Stimulated activated naive CD8-positive, alpha-beta T cell treated with anti-CD3 and anti-CD28 coated beads, Interleukin-15, amount 100 ng/mL, for 72 hours (primary cell): ENCODE measurements around the gene CYP2U1.
A peak's percentile ranks its signal among the peaks of the same experiment; 100 is the strongest.
"Not testable (repeated sequence)": the region's sequence is repeated elsewhere in the genome, so short reads cannot be mapped to it uniquely, and the experiment has no call there.

Source experiments
- ATAC-seq: fragments of 150-1000 bp; cut with Tn5 transposase; 2 replicates; pipeline ENCODE4 v1.10.0; 2021; ENCODE audit warnings: mild to moderate bottlenecking, moderate library complexity
- DNase-seq, 2 donors: peaks; one replicate each; pipeline ENCODE4 v3.0.0; 2021 to 2022
- H3K27ac Mint-ChIP-seq, 2 donors: one replicate each; pipeline ENCODE4 v1.8.0; 2022; ENCODE audit warnings: mild to moderate bottlenecking in 2 of 2, mixed read lengths in 2 of 2, moderate library complexity in 2 of 2
- H3K27me3 Mint-ChIP-seq: one replicate; pipeline ENCODE4 v1.8.0; 2022; ENCODE audit warnings: mixed read lengths
- H3K4me1 Mint-ChIP-seq: one replicate; pipeline ENCODE4 v1.8.0; 2022; ENCODE audit warnings: mild to moderate bottlenecking, mixed read lengths
- H3K4me3 Mint-ChIP-seq, 2 donors: one replicate each; pipeline ENCODE4 v1.8.0; 2022; ENCODE audit warnings: mild to moderate bottlenecking in 2 of 2, mixed read lengths in 2 of 2, moderate library complexity in 1 of 2
- H3K9me3 Mint-ChIP-seq, 2 donors: one replicate each; pipeline ENCODE4 v1.8.0; 2022; ENCODE audit warnings: mixed read lengths in 2 of 2

The CYP2U1 gene

DNA sequence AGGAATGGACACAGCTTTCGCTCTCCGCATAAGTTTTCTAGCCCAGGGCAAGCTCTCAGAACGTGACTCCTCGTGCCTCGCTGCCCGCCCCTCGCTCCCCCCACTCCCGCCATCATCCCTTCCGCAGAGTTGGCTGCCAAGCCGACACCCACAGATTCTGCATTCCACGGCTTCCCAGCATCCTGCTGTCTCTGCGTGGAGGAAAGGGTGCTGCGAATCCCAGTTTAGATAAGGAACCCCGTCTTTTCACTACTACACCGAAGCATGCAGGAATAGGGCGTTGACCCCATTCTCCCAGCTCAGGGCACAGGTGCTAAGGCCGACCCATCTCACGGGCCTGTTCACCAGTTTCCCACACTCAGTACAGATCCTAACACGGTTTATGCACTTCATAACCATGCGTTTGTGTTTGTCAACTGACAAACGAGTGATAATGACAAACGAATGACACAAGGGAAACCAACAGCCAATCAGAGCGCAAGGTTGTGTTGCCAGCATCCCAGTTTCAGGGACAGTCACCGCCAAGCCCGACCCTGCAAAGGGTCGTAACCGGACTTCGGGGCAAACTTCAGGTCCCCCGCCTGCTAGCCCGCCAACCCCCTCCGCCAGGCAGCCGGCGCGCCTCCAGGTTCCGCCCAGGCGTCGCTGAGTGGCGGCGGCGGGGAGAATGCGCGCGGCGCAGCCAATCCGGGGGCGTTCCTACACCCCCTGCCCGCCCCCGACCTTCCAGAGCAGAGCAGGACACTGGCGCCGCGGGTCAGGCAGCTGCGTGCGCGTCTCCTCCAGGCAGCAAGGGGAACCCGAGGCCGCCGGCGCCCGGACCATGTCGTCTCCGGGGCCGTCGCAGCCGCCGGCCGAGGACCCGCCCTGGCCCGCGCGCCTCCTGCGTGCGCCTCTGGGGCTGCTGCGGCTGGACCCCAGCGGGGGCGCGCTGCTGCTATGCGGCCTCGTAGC is at the start of gene CYP2U1:
CYP2U1 (plus strand) TSS at position 729 of the 954 bp plus-strand sequence; CDS start at position 824, 95 bp downstream.
- Mint-ChIP-seq H3K27ac (peak within 1 kb of the TSS; percentile 84 to 92), H3K4me3 (peak within 1 kb of the TSS; percentile 95), H3K27me3 (no peaks in the 10 kb centered on the region), H3K4me1 (peaks cover 37% of the 10 kb centered on the region), H3K9me3 (no peaks in the 10 kb centered on the region)
- DNase-seq (peak; percentile 78 to 80), ATAC-seq (peak; percentile 93)

DNA sequence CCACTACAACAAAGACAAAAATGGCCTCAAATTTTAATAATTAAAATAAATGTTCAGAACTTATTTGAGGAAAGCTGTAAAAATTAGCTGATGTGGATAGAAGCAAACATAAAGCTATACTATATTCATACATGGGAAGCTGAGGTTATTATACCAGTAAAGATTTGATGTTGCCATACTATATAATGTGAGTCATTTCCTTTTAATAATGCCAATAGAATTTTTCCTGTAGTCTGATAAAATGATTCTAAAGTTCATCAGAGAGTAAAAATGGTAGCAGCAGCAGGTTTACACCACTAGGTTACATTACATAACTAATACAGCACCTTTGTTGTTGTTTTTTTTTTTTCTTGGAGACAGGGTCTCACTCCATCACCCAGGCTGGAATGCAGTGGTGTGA is 45.5 kb upstream of the CYP2U1 start:
- DNase-seq (no peak), ATAC-seq (no peak)
- no peaks in the 10 kb centered on the region for H3K9me3 Mint-ChIP-seq
- H3K4me1 Mint-ChIP-seq: no peaks in the 10 kb centered on the region
- no peak overlapping the region for H3K4me3 Mint-ChIP-seq
- H3K27ac Mint-ChIP-seq: no peak overlapping the region
- H3K27me3 Mint-ChIP-seq: peaks cover 18% of the 10 kb centered on the region

GRCh38 chr4:107888237-107888636 is 43.1 kb upstream of the CYP2U1 start:
- Mint-ChIP-seq H3K27ac (no peak overlapping the region), H3K9me3 (no peaks in the 10 kb centered on the region), H3K4me1 (no peaks in the 10 kb centered on the region), H3K27me3 (peaks cover 8% of the 10 kb centered on the region), H3K4me3 (no peak overlapping the region)
- DNase-seq (no peak), ATAC-seq (no peak)

DNA sequence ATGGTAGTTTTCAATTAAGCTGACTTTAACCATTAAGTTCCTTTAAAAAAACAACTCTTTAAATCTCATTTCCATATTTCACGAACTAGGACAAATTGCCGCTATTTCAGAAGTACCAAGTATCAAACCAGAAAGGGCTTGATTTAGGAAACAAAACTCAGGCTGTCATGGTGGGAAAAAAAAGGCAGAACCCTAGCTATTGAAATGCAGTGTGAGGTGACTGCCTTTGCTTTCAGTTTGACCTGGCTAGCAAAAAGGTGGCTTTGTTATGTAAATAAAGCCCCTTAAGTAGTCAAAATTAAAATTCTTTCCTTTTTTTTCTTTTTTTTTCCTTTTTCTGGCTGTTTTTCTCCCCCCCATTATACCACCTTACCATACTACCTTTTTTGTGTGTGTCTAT is 40.6 kb upstream of the CYP2U1 start:
- H3K9me3 Mint-ChIP-seq: no peaks in the 10 kb centered on the region
- H3K4me3 Mint-ChIP-seq: no peak overlapping the region
- no peaks in the 10 kb centered on the region for H3K4me1 Mint-ChIP-seq
- ATAC-seq (no peak), DNase-seq (no peak)
- H3K27ac Mint-ChIP-seq: no peak overlapping the region
- H3K27me3 Mint-ChIP-seq: peaks cover 11% of the 10 kb centered on the region

DNA sequence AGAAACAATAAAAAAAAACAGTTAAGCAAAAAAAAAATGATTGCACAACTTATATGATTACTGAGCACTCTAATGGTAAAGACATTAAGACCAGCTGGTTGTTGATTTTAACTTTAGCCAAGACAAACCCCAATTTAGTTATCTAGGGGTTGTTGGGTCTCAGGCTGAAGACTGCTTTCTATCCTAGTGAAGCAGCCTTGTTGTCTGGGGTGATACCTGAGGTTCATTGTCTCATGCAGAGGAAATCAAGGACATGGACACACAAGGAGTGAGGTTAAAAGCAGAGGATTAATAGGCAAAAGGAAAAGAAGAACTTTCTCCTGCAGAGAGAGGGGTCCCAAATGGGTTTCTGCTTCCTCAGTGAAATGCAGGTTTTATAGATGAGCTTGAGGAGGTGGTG is 40.0 kb upstream of the CYP2U1 start:
- Mint-ChIP-seq H3K9me3 (no peaks in the 10 kb centered on the region), H3K27me3 (peaks cover 14% of the 10 kb centered on the region), H3K4me1 (no peaks in the 10 kb centered on the region), H3K4me3 (no peak overlapping the region), H3K27ac (no peak overlapping the region)
- DNase-seq: no peak
- ATAC-seq: no peak

- no peak for DNase-seq
- ATAC-seq: no peak
- no peak overlapping the region for H3K4me3 Mint-ChIP-seq
- peaks cover 19% of the 10 kb centered on the region for H3K27me3 Mint-ChIP-seq
- H3K27ac Mint-ChIP-seq: no peak overlapping the region
- H3K9me3 Mint-ChIP-seq: no peaks in the 10 kb centered on the region
- no peaks in the 10 kb centered on the region for H3K4me1 Mint-ChIP-seq
Observed at GRCh38 chr4:107893171-107894137, 37.9 kb upstream of the CYP2U1 start.

DNA sequence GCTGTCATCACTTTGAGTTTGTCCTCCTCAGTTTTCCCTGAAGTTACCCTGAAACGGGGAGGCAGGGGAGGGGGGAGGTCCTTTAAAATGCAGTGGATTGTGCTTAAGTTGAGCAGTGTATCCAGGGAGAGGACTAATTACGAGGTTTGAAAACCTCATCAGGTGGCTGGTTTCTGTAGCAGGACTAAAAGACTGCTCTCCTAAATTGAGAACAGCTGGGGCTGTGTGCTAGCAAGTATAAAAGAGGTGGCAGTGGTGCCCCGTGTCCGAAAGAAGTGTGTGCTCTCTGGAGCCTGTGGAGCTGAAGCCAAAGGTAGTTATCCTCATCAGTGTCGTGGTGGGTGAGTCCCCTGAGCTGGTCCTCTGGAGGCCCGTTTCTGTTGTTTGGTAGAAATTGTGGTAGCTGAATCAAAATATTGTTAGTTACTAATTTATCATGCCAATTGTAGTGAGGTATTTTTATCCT is 37.2 kb upstream of the CYP2U1 start:
- no peaks in the 10 kb centered on the region for H3K4me1 Mint-ChIP-seq
- no peak for ATAC-seq
- H3K9me3 Mint-ChIP-seq: no peaks in the 10 kb centered on the region
- peaks cover 19% of the 10 kb centered on the region for H3K27me3 Mint-ChIP-seq
- no peak overlapping the region for H3K27ac Mint-ChIP-seq
- no peak for DNase-seq
- no peak overlapping the region for H3K4me3 Mint-ChIP-seq

DNA sequence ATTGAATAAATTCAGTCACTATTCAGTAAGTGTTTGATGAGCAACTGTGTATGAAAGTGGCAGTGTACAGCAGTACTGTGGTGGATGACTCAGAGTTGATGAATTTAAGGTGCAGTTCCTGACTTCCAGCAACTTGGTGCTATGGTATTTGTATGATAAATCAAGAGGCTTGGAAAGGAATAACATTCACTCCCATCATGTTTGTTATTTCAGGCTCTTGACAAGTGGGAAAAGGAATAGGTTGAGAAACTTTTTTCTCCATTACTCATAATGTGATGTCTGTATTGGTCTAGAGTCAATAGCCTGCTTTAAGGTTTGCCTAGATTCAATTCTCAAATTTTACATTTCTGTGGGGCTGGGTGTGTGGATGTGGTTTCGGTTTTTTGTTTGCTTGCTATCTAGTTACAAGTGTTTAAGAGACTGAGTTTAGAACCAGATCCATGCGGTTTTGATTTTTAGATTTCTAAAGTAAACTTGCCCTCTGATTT is 35.1 kb upstream of the CYP2U1 start:
- no peak overlapping the region for H3K27ac Mint-ChIP-seq
- H3K4me3 Mint-ChIP-seq: no peak overlapping the region
- peak; percentile 93 for ATAC-seq
- H3K27me3 Mint-ChIP-seq: peaks cover 19% of the 10 kb centered on the region
- no peaks in the 10 kb centered on the region for H3K4me1 Mint-ChIP-seq
- H3K9me3 Mint-ChIP-seq: no peaks in the 10 kb centered on the region
- DNase-seq: no peak

GRCh38 chr4:107896646-107897045 is 34.7 kb upstream of the CYP2U1 start:
- H3K9me3 Mint-ChIP-seq: no peaks in the 10 kb centered on the region
- no peak overlapping the region for H3K27ac Mint-ChIP-seq
- DNase-seq (no peak), ATAC-seq (no peak)
- H3K27me3 Mint-ChIP-seq: peaks cover 21% of the 10 kb centered on the region
- H3K4me3 Mint-ChIP-seq: no peak overlapping the region
- H3K4me1 Mint-ChIP-seq: no peaks in the 10 kb centered on the region

- ATAC-seq (peak; percentile 45), DNase-seq (no peak)
- H3K4me3 Mint-ChIP-seq: no peak overlapping the region
- H3K9me3 Mint-ChIP-seq: no peaks in the 10 kb centered on the region
- H3K4me1 Mint-ChIP-seq: no peaks in the 10 kb centered on the region
- no peak overlapping the region for H3K27ac Mint-ChIP-seq
- peaks cover 33% of the 10 kb centered on the region for H3K27me3 Mint-ChIP-seq
Observed at GRCh38 chr4:107897823-107898222, 33.5 kb upstream of the CYP2U1 start.

- Mint-ChIP-seq H3K4me1 (no peaks in the 10 kb centered on the region), H3K9me3 (peaks cover 9 to 11% of the 10 kb centered on the region in 2 donors), H3K27ac (no peak overlapping the region), H3K4me3 (no peak overlapping the region), H3K27me3 (peaks cover 36% of the 10 kb centered on the region)
- ATAC-seq (no peak), DNase-seq (no peak)
Observed at GRCh38 chr4:107900067-107900466, 31.3 kb upstream of the CYP2U1 start.

DNA sequence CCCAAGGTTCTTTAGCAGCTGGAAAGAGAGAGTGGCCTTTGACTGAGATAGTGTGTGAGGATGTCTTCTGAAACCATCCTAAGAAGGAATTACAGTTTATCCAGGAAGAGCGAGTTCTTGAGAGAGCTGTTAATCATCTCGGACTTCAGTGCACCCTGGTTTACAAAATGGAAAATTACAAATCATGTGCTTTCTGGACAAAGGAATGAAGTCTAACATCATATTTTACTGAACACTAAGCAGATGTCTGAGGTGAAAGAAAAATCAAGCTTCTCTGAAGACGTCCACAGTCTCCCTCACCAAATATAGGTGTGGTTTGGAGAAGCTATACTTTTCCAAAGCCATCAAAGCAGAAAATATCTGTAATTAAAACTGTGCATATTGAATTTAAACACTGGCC is 30.8 kb upstream of the CYP2U1 start:
- DNase-seq (no peak), ATAC-seq (no peak)
- no peak overlapping the region for H3K27ac Mint-ChIP-seq
- peaks cover 10 to 15% of the 10 kb centered on the region in 2 donors for H3K9me3 Mint-ChIP-seq
- peaks cover 31% of the 10 kb centered on the region for H3K27me3 Mint-ChIP-seq
- no peaks in the 10 kb centered on the region for H3K4me1 Mint-ChIP-seq
- no peak overlapping the region for H3K4me3 Mint-ChIP-seq

GRCh38 chr4:107901213-107901934 is 30.0 kb upstream of the CYP2U1 start:
- Mint-ChIP-seq H3K4me3 (no peak overlapping the region), H3K27ac (no peak overlapping the region), H3K4me1 (no peaks in the 10 kb centered on the region), H3K27me3 (peaks cover 25% of the 10 kb centered on the region), H3K9me3 (peaks cover 10 to 15% of the 10 kb centered on the region in 2 donors)
- DNase-seq (no peak), ATAC-seq (no peak)

DNA sequence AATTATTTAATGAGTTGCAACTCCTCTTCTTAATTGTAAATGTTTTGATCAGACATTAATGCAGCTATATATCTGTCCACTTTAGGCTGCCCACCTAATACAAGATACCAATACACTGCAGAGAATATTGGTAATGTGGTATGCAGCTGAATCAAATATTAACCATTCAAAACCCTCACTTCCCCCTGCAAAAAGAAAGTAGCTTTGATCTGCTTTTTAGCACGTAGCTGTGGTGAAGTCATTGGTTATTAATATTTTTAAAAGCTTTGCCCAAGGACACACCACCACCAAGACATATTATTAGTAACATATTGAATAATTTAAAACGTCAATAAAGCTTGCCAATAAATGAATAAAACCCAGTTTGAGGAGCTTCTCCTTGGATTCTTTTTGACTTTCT is 28.6 kb upstream of the CYP2U1 start:
- no peak overlapping the region for H3K27ac Mint-ChIP-seq
- no peak overlapping the region for H3K4me3 Mint-ChIP-seq

DNA sequence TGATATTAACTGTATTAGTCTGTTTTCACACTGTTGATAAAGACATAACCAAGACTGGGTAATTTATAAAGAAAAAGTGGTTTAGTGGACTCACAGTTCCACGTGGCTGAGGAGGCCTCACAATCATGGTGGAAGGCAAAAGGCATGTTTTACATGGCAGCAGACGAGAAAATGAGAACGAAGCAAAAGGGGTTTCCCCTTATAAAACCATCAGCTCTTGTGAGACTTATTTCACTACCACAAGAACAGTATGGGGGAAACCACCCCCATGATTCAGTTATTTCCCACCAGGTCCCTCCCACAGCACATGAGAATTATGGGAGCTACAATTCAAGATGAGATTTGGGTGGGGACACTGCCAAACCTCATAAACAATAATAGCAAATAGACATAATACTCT is 26.3 kb upstream of the CYP2U1 start:
- not testable (repeated sequence) for DNase-seq, ATAC-seq, H3K27ac Mint-ChIP-seq, H3K4me1 Mint-ChIP-seq, H3K4me3 Mint-ChIP-seq
- Mint-ChIP-seq H3K27me3 (peaks cover 20% of the 10 kb centered on the region), H3K9me3 (peaks cover 10 to 15% of the 10 kb centered on the region in 2 donors)

More for the DNA sequence above, 28.6 kb upstream of the CYP2U1 start:
- ATAC-seq (no peak), DNase-seq (no peak)
- no peaks in the 10 kb centered on the region for H3K4me1 Mint-ChIP-seq
- H3K27me3 Mint-ChIP-seq: peaks cover 20% of the 10 kb centered on the region
- peaks cover 10 to 15% of the 10 kb centered on the region in 2 donors for H3K9me3 Mint-ChIP-seq
